ENCODE measurements around the gene PPP2R1A. TPM values are rescaled to one million over a fixed set of nuclear protein-coding genes. Genes with fewer than 3 reads are reported as not detected.

PPP2R1A gene
- total and polyA plus RNA-seq, 7 donors, result 108 to 163 (median 132) TPM

GRCh38 chr19:52231154-52231910 lies 41.5 kb downstream of the PPP2R1A start:
- intact Hi-C loops (cut with DNase I), result no loop called here
- 62 to 83% methylated on average over 3 of the region's 3 CpGs for WGBS, 2 donors
- no peak overlapping the region for H3K27ac ChIP-seq
- H3K36me3 ChIP-seq, result peaks cover 9 to 35% (median 20%) of the 10 kb centered on the region in 4 donors
- TF ChIP-seq EP300 (IDR thresholded peaks at IDR 0.05) (no peak), POLR2AphosphoS5 (IDR thresholded peaks at IDR 0.05) (no peak), POLR2A (IDR thresholded peaks at IDR 0.05) (no peak)
- TF ChIP-seq, protein P1, sequence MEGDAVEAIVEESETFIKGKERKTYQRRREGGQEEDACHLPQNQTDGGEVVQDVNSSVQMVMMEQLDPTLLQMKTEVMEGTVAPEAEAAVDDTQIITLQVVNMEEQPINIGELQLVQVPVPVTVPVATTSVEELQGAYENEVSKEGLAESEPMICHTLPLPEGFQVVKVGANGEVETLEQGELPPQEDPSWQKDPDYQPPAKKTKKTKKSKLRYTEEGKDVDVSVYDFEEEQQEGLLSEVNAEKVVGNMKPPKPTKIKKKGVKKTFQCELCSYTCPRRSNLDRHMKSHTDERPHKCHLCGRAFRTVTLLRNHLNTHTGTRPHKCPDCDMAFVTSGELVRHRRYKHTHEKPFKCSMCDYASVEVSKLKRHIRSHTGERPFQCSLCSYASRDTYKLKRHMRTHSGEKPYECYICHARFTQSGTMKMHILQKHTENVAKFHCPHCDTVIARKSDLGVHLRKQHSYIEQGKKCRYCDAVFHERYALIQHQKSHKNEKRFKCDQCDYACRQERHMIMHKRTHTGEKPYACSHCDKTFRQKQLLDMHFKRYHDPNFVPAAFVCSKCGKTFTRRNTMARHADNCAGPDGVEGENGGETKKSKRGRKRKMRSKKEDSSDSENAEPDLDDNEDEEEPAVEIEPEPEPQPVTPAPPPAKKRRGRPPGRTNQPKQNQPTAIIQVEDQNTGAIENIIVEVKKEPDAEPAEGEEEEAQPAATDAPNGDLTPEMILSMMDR (IDR thresholded peaks at IDR 0.05), result no peak
- no peak overlapping the region for H3K4me3 ChIP-seq
- H3K9me3 ChIP-seq, result no peaks in the 10 kb centered on the region
- DNase-seq, result no peak
- H3K4me1 ChIP-seq, result no peaks in the 10 kb centered on the region
- H3K27me3 ChIP-seq, result no peaks in the 10 kb centered on the region

DNA sequence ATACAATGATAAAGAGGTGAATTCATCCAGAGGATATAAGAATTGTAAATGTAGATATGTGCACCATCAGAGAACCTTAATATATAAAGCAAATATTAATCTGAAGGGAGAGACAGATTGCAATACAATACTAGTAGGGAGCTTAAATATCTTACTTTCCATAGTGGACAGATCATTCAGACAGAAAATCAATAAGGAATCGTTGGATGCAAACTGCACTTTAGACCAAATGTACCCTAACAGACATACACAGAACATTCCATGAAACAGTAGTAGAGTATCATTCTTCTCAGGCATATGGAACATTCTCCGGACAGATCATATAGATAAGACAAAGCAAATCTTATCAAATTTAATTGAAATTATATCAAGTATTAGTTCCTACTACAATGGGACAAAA lies 44.6 kb downstream of the PPP2R1A start:
- intact Hi-C loops (cut with DNase I), result no loop called here

GRCh38 chr19:52237197-52237596 lies 47.3 kb downstream of the PPP2R1A start:
- H3K27ac ChIP-seq, result no peak overlapping the region
- H3K36me3 ChIP-seq, result no peaks in the 10 kb centered on the region
- H3K27me3 ChIP-seq, result no peaks in the 10 kb centered on the region
- DNase-seq, result no peak
- no peak overlapping the region for H3K4me3 ChIP-seq
- peaks cover 0 to 4% (median 0%) of the 10 kb centered on the region in 4 donors for H3K4me1 ChIP-seq
- intact Hi-C loops (cut with DNase I), result loop anchor here (1.0 kb wide), 1 partner anchor 98 kb away; the partner anchor contains the start of gene ZNF616
- no peak for TF ChIP-seq EP300 (IDR thresholded peaks at IDR 0.05)
- TF ChIP-seq, protein P1 (IDR thresholded peaks at IDR 0.05), result no peak
- TF ChIP-seq POLR2AphosphoS5 (IDR thresholded peaks at IDR 0.05), result no peak
- no peak for TF ChIP-seq POLR2A (IDR thresholded peaks at IDR 0.05)
- WGBS, 2 donors, result 37 to 59% methylated on average over 2 of the region's 2 CpGs
- no peaks in the 10 kb centered on the region for H3K9me3 ChIP-seq

More for the DNA sequence above, 44.6 kb downstream of the PPP2R1A start:
- Histone ChIP-seq H3K9me3 (no peaks in the 10 kb centered on the region), H3K4me3 (no peak overlapping the region), H3K36me3 (peaks cover 0 to 5% (median 0%) of the 10 kb centered on the region in 4 donors), H3K27ac (no peak overlapping the region), H3K4me1 (peaks cover 0 to 4% (median 0%) of the 10 kb centered on the region in 4 donors), H3K27me3 (no peaks in the 10 kb centered on the region)
- WGBS, 2 donors, result 59 to 86% methylated on average over 2 of the region's 2 CpGs
- no peak for DNase-seq
- TF ChIP-seq POLR2A (IDR thresholded peaks at IDR 0.05) (no peak), POLR2AphosphoS5 (IDR thresholded peaks at IDR 0.05) (no peak), EP300 (IDR thresholded peaks at IDR 0.05) (no peak)
- TF ChIP-seq, protein P1 (IDR thresholded peaks at IDR 0.05), result no peak

DNA sequence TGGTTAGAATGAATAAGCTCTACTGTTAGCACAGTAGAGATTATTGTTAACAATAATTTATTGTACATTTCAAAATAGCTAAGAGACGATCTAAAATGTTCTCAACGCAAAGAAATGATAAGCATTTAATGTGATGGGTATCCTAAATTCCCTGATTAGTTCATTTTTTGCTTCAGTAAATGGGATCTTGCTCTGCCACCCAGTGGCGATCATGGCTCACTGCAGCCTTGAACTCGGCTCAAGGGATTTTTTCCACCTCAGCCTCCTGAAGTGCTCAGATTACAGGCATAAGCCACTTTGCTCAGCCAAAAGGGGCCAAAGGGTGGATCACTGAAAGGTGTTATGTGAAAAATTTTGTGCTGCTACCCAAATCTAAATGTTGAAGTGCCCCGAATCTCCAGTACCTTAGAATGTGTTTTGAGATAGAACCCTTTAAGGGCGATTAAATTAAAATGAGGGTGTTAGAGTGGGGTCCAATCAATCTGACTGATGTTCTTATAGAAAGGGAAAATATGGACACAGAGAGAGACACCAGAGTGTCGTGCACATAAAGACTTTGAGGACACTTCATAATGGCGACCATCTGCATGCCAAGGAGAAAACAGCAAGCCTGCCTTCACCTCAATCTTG lies 48.0 kb downstream of the PPP2R1A start:
- Histone ChIP-seq H3K4me3 (no peak overlapping the region), H3K27ac (no peak overlapping the region), H3K9me3 (no peaks in the 10 kb centered on the region), H3K36me3 (no peaks in the 10 kb centered on the region), H3K27me3 (no peaks in the 10 kb centered on the region), H3K4me1 (peaks cover 0 to 4% (median 0%) of the 10 kb centered on the region in 4 donors)
- DNase-seq, result peak; percentile 75
- intact Hi-C loops (cut with DNase I), result loop anchor here (1.0 kb wide), 1 partner anchor 99 kb away; the partner anchor contains the start of gene ZNF616
- TF ChIP-seq, protein P1 (IDR thresholded peaks at IDR 0.05), result peak; percentile 76 to 90 (median 82)
- peak in 1 of 4 donors; percentile 25 for TF ChIP-seq POLR2AphosphoS5 (IDR thresholded peaks at IDR 0.05)
- TF ChIP-seq POLR2A (IDR thresholded peaks at IDR 0.05), result no peak
- no peak for TF ChIP-seq EP300 (IDR thresholded peaks at IDR 0.05)
- WGBS, 2 donors, result 18% methylated on average over 8 of the region's 8 CpGs
